ENCODE measurements around the gene LATS1. TPM values are rescaled to one million over a fixed set of nuclear protein-coding genes. Genes with fewer than 3 reads are reported as not detected.

The LATS1 gene
- polyA plus RNA-seq, 1 of the 3 experiments (the other 2 are of a cell fraction), result 6.9 TPM

- H3K9me2 ChIP-seq, result no peaks in the 10 kb centered on the region
- ChIA-PET POLR2A (no interaction called here), CTCF (no interaction called here)
- no peak for DNase-seq
- no peak overlapping the region for H2AFZ ChIP-seq (ENCODE audit: low read depth)
- no peak overlapping the region for H3K4me3 ChIP-seq (ENCODE audit: low read depth in 2 of 2, low read length in 1 of 2)
- no peaks in the 10 kb centered on the region for H4K20me1 ChIP-seq (ENCODE audit: insufficient read depth)
- TF ChIP-seq TAF1 (IDR thresholded peaks at IDR 0.05; ENCODE audit: borderline replicate concordance, low read depth, low read length) (no peak), RAD21 (IDR thresholded peaks at IDR 0.05; ENCODE audit: low read length) (no peak), TEAD4 (IDR thresholded peaks at IDR 0.05; ENCODE audit: borderline replicate concordance, insufficient read depth) (no peak), NRF1 (IDR thresholded peaks at IDR 0.05; ENCODE audit: low read depth, low read length) (no peak), REST (IDR thresholded peaks at IDR 0.05; ENCODE audit: low read depth, low read length) (no peak), RCOR1 (IDR thresholded peaks at IDR 0.05; ENCODE audit: low read length) (no peak), NFIC (IDR thresholded peaks at IDR 0.05; ENCODE audit: borderline replicate concordance) (no peak), IRF3 (IDR thresholded peaks at IDR 0.05; ENCODE audit: low read depth, low read length) (no peak), CHD2 (IDR thresholded peaks at IDR 0.05; ENCODE audit: low read length, partially characterized antibody) (no peak), SMC3 (IDR thresholded peaks at IDR 0.05; ENCODE audit: low read depth, low read length) (no peak), RXRA (IDR thresholded peaks at IDR 0.05; ENCODE audit: borderline replicate concordance, low read depth) (no peak), FOXM1 (IDR thresholded peaks at IDR 0.05; ENCODE audit: low read depth) (no peak), MEF2A (IDR thresholded peaks at IDR 0.05; ENCODE audit: borderline replicate concordance, low read depth) (no peak), RFX5 (IDR thresholded peaks at IDR 0.05; ENCODE audit: low read length) (no peak), YY1 (IDR thresholded peaks at IDR 0.05; ENCODE audit: low read depth) (no peak), ZBTB33 (IDR thresholded peaks at IDR 0.05; ENCODE audit: borderline replicate concordance, low read depth) (no peak)
- no peak overlapping the region for H3K9ac ChIP-seq
- H3F3A ChIP-seq (replicated peaks; ENCODE audit: insufficient read depth), result peaks cover 7% of the 10 kb centered on the region
- no peaks in the 10 kb centered on the region for H3K9me3 ChIP-seq
- peaks cover 30 to 48% of the 10 kb centered on the region in 2 experiments for H3K36me3 ChIP-seq (replicated peaks in 1 of 2; ENCODE audit: control insufficient read depth in 1 of 2, insufficient read depth in 2 of 2, low read length in 1 of 2)
- no peak overlapping the region for H3K27ac ChIP-seq (ENCODE audit: low read depth in 2 of 2, low read length in 1 of 2)
- no peaks in the 10 kb centered on the region for H3K4me1 ChIP-seq (ENCODE audit: control insufficient read depth in 1 of 2, insufficient read depth in 2 of 2, low read depth in 1 of 2, low read length in 1 of 2)
- H3K4me2 ChIP-seq, result no peak overlapping the region
- no peaks in the 10 kb centered on the region for H3K27me3 ChIP-seq (ENCODE audit: insufficient read depth)
- peaks cover 21% of the 10 kb centered on the region; the same call in 1 of the 2 replicates for H3K79me2 ChIP-seq (ENCODE audit: insufficient read depth)
Measured at GRCh38 chr6:149681209-149681608, 36.7 kb downstream of the LATS1 start.

All from SK-N-SH (cell line).